Activated CD4-positive, alpha-beta T cell treated with anti-CD3 and anti-CD28 coated beads, Interleukin-2, Interleukin-4, amounts not matched to agents 100 ng/mL and 50 ng/mL, durations not matched to agents 16 hours and 8 hours (primary cell): ENCODE measurements around the gene GNB1.
A peak's percentile ranks its signal among the peaks of the same experiment; 100 is the strongest.
"Not testable (repeated sequence)": the region's sequence is repeated elsewhere in the genome, so short reads cannot be mapped to it uniquely, and the experiment has no call there.

Source experiments
- DNase-seq: peaks from one replicate; pipeline ENCODE4 v3.0.0-alpha.2; 2020; ENCODE audit warnings: low spot score

Gene GNB1

DNA sequence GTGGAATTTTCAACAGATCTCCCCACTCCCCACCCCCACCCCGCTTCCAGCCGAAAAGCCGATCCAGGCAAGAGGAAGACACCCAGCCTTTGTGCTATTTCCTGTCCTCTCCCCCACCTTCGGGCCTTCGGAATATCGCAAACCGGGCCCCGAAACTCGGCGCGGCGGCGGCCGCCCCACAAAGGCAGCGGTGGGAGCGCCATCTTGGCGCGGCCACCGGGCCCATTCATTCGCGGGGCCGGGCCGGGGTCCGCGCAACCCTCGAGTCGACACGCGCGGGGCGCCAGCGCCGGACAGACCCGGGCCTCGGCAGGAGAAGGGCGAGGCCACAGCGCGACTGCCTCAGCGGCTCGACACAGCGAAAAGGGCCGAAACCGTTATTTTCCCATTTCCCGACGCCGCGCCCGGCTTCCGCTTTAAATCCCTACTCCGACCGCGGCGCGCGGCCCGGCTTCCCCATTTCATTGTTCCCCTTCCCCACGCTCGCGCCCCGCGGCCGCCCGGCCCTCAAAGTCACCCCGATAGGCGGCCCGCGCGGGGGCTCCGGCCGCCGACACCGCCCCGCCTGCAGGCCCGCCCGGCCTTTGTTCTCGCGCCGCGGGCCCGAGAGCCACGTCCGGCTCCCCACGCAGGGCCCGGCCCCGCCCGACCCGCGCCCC is 911 bp downstream of the GNB1 start:
- peak; percentile 39 for DNase-seq

DNA sequence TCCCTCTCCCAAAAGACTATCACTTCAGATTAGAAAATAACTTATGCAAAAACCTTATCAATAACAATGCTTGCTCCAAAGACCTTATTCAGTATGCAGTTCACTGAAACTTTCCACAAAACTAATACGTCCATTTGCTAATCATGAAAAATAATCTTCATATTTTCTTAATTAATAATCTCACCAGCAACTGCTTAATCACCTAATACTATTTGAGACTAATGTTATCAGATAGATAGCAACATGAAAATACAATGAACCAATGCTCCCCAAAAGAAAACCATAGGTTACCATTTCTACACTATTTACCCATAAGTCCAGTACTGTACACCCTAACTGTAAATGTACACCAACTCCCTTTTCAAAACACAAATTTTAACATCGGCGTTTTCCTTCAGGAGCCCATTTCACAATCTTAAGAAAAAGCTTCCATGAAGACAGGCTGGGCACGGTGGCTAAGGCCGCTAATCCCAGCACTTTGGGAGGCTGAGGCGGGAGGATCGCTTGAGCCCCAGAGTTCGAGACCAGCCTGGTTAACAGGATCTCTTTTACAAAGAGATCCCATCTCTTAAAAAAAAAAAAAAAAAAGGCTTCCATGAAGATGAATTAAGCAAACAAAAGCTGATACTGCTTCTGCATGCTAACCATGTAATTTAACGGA is 1.7 kb downstream of the GNB1 start:
- no peak for DNase-seq

DNA sequence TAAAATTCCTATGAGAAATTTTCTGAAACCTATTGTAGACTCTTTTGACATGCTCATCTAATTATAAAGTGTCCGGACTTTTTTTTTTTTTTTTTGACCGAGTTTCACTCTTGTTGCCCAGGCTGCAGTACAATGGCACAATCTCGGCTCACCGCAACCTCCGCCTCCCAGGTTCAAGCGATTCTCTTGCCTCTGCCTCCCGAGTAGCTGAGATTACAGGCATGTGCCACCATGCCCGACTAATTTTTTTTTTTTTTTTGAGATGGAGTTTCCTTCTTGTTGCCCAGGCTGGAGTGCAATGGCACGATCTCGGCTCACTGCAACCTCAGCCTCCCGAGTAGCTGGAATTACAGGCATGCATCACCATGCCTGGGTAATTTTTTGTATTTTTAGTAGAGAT is 7.0 kb downstream of the GNB1 start:
- DNase-seq = not testable (repeated sequence)

DNA sequence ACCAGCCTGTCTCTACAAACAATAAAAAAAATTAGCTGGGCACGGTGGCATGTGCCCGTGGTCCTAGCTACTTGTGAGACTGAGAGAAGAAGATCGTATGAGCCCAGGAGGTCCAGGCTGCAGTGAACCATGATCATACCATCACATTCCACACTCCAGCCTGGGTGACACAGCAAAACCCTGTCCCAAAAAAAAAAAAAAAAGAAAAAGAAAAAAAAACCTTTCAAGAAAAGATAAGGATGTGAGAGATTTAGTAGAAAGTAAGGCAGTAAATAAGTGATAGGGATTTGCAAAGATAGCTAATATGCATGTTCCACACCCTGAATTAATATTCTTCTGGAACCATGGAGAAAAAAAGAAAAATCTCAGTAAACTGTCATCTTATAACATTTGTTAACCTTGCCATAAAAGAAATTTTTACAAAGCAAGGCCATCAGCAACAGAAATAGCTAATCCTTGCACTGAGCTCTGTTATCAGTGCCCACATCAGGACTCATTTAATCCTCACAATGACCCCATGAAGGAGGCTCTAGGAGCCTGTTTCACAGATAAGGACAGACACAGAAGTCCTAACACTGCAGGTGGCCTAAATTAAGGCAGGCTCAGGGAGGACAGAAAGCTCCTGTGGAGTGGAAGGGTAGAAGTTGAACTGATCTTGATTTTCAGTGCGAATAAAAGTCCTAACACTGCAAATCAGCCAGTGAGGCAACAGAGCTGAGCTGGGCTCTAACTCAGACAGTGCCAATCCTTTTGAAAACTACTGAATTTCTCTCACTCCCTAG is 7.6 kb downstream of the GNB1 start:
- no peak for DNase-seq

DNA sequence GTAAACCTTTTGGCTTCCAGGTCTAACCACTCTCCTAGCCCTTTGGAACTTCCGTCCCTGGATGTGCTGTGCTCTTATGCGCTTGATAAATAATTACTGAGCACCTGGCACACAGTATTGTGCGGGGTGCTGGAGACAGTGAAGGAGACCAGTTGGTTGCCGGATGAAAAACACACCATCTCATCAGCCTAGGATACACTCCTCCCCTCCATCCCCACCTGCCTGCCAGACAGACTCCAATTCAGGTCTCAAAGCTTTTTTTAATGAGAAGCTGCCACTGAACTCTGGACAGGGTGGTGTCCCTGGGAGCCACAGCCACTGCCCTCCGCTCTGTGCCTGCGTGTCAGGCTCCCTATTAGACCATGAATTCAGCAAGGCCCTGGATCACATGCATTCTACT is 9.2 kb downstream of the GNB1 start:
- DNase-seq = no peak

DNA sequence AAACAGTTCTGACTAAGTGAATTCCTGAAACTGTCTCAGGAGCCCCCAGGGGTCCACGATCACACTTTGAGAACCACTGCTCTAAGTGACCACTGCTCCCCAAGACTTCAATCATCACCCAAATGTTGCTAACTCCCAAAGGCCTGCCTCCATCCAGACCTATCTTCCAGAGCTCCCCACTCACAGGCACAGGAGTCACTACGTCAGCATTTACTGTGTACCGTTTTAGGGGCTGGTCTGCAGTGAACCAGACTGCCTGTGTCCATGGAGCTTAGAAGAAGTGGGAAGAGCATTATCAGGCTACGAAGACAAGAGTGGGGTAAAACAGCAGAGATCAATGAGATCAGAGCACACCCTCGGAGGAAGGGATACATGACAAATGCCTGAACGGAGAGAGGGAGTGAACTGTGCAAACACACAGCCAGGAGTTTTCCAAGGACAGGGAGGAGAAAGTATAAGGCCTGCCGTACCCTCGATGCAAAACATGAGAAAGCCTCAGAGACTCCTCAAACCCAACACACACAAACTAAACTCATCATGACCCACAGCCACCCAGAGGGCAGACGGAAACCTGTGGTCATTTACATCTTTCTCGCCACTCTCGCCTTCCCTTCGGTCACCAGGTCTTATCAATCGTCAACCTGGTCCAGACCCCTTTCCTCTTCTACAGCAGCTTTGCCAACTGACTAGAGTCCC is 10.1 kb downstream of the GNB1 start:
- DNase-seq = no peak

DNA sequence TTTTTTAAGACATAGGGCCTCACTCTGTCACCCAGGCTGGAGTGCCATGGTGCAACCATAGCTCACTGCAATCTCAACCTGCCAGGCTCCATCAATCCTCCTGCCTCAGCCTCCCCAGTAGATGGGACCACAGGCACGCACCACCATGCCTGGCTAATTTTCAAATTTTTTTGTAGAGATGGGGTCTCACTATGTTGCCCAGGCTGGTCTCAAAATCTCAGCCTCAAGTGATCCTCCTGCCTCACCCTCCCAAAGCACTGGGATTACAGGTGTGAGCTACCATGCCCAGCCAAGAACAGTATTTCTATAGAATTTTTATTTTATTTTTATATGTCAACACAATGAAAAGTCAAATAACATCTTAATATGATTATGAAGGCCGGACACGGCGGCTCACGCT is 10.9 kb downstream of the GNB1 start:
- no peak for DNase-seq

DNA sequence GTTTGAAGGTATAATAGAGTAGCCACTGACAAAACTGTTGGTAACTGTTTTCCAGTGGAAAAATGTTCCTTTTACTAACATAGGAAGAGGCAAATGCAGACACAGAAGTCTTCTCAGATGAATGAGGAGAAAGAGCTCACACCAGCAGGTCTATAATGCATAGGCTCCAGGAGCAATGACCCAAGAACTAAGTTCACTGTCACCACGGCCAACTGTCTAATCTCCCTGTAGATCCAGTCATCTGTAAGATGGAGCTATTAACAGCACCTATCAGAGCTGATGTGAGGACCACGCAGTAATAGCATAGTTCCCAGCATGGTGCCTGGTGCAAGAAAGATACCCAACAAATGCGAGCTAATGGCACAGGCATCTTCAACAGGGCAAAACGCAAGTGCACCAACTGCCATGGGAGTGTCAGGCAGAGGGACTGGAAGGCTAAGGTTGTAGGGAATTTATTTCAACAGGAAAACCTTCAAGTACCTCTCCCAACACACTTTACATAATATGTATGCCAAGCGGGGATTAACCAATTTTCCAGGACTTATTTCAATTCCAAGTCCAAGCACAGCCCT is 12.9 kb downstream of the GNB1 start:
- no peak for DNase-seq

DNA sequence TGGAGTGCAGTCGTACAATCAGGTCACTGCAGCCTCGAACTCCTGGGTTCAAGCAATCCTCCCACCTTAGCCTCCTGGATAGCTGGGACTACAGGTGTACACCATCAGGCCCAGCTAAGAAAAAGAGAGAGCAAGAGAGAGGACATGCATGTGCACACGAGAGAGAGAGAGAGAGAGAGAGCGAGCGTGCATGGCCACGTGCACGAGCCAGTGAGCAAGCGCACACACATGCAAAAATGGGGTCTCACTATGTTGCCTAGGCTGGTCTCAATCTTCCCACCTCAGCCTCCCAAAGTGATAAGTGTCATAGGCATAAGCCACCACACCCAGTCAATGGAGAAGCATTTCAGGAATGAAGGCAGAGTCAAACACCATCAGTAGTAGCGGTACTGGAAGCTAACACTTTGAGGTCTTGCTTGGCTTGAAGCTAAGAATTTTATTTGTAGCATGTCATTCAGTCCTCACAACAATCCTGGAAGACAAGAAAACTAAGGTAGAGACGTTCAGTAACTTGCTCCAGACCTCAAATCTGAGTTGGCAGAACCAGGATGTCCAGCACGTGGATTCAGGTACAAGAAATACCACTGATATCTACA is 14.5 kb downstream of the GNB1 start:
- DNase-seq = no peak

DNA sequence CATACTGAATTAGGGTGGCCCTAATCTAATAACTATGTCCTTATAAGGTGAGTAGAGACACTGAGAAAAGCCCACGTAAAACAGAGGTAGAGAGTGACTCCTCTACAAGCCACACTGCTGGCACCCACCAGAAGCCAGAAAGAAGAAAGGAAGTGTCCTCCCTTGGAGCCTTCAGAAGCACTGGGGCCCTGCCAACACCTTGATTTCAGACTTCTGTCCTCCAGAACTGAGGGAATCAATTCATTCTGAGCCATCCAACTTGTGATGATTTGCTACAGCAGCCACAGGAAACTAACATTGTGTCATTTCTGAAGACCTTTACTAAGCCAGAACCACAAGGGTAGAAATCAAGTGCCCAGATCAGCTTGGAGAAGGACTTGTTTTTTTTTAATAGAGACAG is 15.0 kb downstream of the GNB1 start:
- DNase-seq = peak; percentile 73

DNA sequence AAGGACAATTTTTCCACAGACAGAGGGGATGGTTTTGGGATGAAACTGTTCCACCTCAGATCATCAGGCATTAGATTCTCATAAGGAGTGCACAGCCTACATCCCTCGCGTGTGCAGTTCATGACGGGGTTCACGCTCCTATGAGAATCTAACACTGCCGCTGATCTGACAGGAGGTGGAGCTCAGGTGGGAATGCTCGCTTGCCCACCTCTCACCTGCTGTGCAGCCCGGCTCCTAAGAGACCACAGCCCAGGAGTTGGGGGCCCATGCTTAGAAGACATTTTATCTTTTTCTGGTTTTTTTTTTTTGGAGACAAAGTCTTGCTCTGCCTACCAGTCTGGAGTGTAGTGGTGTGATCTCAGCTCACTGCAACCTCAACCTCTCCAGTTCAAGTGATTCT is 16.0 kb downstream of the GNB1 start:
- DNase-seq = no peak

DNA sequence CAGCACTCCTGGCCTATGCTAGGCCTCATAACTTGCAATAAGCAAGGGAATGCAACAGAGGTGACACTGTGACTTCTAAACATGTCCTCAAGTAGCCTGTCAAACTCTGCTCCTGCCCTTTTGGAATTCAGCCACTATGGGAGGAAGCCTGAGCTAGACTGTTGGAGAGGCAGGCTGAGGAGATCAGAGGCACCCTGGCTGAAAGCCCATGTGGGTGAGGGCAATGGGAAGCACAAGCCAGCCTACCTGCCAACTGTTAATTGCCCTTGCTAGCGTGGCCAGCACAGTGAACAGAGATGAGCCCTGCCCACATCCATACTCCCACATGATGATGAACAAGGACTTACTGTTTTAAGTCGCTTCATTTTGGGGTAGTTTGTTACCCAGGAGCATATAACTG is 17.7 kb downstream of the GNB1 start:
- no peak for DNase-seq

DNA sequence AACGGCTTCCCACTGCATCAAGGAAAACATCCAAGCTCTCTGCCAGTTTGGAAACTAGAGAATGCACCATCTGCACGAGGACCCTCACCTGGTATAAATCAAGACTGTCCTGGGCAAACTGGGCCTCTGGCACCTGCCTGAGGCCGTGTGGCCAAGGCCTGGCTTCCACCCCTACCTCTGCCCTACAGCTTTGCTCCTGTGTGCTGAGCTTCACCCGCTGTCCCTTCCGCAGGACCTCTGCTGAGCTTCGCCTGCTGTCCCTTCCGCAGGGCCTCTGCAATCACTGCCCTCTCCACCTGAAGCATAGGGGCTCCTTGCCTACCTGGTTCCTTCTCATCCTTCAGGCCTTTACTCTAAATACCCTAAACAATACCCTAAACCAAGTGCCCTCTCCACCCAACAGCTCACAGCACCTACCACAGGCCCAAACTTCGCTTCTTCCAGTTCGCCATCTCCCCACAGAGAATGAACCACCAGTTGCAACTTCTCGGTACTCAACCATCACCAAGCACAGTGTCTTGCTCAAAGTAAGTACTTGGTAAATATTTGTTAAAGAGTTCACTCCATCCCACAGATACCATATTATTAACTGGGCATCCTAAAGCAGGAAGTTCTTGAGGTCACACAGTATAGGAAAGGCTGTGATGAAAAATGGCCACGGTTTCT is 18.4 kb downstream of the GNB1 start:
- DNase-seq = no peak

DNA sequence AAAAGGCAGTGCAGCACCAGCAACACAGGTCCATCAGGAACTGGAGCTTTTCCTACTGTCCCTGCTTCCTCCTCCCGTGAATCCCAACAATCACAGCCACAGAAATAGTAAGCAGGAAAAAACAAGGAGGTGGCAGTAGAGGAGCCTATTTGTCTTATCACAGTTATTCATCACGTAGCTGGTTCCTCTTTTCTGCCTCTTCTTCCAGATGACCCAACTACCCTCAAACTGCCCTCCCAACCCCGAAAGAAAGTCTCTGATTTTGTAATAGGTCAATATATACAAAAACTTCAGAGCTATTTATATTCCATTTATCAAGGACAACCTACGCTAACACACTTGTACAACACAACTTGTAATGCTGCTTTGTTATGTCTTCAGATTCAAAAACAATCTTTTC is 21.4 kb downstream of the GNB1 start:
- DNase-seq = no peak

DNA sequence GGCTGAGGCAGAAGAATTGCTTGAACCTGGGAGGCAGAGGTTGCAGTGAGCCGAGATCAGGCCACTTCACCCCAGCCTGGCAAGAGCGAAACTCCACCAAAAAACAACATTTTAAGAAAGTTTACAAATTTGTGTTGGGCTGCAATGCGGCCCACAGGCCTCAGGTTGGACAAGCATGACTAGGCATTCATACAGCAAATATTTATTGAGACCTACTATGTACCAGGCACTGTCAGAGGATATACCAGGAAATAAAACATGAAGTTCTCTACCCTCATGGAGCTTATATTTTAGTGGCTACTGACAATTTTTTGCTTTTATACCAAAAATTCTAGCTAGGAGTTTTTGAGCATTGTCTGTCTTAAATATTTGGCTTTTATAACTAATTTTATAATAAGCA is 23.7 kb downstream of the GNB1 start:
- DNase-seq = no peak

DNA sequence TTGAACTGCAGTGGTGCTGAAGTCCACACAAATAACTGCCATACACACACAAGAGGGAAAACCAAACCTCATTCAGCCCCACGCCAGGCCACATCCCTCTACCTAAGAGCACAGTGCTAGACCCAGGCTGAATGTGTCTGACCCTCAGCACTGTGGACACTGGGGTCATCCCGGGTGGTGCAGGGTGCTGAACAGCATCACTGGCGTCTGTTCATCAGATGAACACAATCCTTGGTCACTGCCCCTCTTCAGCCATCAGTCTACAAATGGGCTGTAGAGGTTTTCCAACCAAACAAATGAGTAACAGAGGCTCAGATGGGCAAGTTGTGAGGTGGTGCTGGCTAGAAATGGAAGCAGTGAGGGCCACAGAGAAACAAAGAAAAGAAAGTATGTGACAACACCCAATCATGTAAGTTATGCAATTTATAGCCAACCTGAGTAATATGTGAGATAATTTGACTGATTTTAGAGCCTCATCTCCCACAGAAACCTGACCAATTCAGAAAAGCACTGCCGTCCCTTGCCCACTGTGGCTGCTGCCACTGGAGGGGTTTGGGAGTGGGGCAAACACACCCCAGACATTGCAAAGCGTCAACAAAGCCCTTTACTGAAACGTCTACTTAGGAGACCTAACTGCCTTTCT is 27.9 kb downstream of the GNB1 start:
- DNase-seq = no peak

DNA sequence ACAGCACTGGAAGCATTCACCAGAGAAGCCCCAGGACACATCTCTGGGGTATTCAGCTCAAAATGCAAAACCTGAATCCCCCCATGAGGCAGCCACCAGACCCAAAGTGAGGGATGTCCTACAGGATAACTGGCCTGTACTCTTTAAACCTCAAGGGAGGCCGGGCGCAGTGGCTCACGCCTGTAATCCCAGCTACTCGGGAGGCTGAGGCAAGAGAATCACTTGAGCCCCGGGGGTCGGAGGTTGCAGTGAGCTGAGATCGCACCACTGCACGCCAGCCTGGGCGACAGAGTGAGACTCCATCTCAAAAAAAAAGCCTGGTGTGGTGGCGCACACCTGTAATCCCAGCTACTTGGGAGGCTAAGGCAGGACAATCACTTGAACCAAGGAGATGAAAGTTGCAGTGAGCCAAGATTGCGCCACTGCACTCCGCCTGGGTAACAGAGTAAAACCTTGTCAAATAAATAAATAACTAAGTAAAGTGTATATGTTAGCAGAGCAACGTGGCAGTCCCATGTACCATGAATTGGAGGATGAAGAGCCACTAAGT is 29.1 kb downstream of the GNB1 start:
- DNase-seq = not testable (repeated sequence)

DNA sequence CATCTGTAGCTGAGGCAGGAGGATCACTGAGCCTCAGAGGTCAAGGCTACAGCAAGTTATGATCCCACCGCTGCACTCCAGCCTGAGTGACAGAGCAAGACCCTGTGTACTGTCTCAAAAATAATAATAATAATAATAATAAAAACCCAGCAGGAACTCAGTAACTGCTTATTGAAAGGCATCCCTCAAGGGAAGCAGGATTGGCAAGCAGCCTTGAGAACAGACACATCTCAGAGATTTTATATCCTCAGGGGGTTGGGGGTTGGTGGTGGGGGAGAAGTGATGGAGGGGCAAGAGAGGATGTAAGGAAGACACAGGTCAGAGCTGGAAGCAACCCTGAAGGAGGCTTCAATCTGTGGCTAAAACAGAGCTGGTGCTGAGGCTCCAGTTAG is 29.6 kb downstream of the GNB1 start:
- DNase-seq = no peak

DNA sequence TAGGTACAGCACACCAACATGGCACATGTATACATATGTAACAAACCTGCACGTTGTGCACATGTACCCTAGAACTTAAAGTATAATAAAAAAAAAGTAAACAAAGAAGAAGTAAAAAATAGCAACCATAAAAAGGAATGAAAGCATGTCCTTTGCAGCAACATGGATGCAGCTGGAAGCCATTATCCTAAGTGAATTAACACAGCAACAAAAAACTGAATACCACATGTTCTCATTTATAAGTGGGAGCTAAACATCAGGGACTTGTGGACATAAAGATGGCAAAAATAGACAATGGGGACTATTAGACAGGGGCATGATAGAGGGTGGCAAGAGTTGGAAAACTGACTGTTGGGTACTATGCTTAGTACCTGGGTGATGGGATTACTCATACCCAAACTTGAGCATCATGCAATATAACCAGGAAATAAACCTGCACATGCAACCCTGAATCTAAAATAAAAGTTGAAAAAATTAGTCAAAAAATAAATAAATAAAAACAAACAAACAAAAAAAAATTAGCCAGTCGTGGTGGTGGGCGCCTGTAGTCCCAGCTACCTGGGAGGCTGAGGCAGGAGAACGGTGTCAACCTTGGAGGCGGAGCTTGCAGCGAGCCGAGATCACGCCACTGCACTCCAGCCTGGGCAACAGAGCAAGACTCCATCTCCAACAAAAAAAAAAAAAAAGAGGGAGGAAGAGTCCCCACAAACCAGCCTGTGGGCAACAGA is 30.8 kb downstream of the GNB1 start:
- not testable (repeated sequence) for DNase-seq
